HEK293 (cell line): ENCODE measurements around the gene CGB2.

ENCODE experiments used
- CTCF ChIA-PET: fragments of 350-600 bp; formaldehyde crosslinking; extraction: SDS; loops from one replicate; lab custom pipeline; 2021; ENCODE audit warnings: antibody characterized with exemption; lab: Yijun Ruan, JAX
- POLR2A ChIA-PET: fragments of 300-600 bp; formaldehyde crosslinking; extraction: SDS; loops from one replicate; lab custom pipeline; 2020; ENCODE audit warnings: antibody characterized with exemption, inconsistent platforms; lab: Yijun Ruan, JAX
- H3K27ac ChIP-seq: fragments of 200-500 bp; sonication (Bioruptor generic); 2 replicates; pipeline ENCODE4 v1.5.1; 2014; ENCODE audit warnings: low read depth, low read length, control low read depth, inconsistent platforms; ENCODE audit errors: extremely low read depth
- H3K36me3 ChIP-seq, 2 experiments: fragments of 200-500 bp in 1 of 2; sonication (Bioruptor generic) in 1 of 2; 1 replicate in 1 of 2; 2 replicates in 1 of 2; pipeline ENCODE4 v1.5.1; 2014 to 2017; ENCODE audit warnings: inconsistent platforms in 2 of 2, low read length in 2 of 2; ENCODE audit not compliant: control insufficient read depth in 2 of 2, insufficient read depth in 1 of 2
- H3K4me1 ChIP-seq: fragments of 200-500 bp; sonication (Bioruptor generic); 2 replicates; pipeline ENCODE4 v1.5.1; 2014; ENCODE audit warnings: mild to moderate bottlenecking, low read length, inconsistent platforms; ENCODE audit not compliant: control insufficient read depth, insufficient read depth
- H3K4me3 ChIP-seq: 2 replicates; pipeline ENCODE4 v1.5.1; 2011; ENCODE audit warnings: low read depth, mild to moderate bottlenecking, control low read depth, low read length, moderate library complexity
- H3K9me3 ChIP-seq: fragments of 200-500 bp; sonication (Bioruptor generic); 2 replicates; pipeline ENCODE4 v1.5.1; 2014; ENCODE audit warnings: low read depth, low read length, inconsistent platforms; ENCODE audit not compliant: control insufficient read depth, insufficient read depth
- AEBP2 ChIP-seq: fragments of 450-650 bp; formaldehyde crosslinking; IDR thresholded peaks from 2 replicates; pipeline ENCODE4 v1.5.1; 2016; ENCODE audit warnings: missing biosample characterization, missing genetic modification characterization, borderline replicate concordance
- BCL11B ChIP-seq: fragments of 450-650 bp; formaldehyde crosslinking; IDR thresholded peaks from 2 replicates; pipeline ENCODE4 v1.5.1; 2016; ENCODE audit warnings: low read depth, missing biosample characterization, missing genetic modification characterization
- INSM2 ChIP-seq: fragments of 450-650 bp; formaldehyde crosslinking; IDR thresholded peaks from 2 replicates; pipeline ENCODE4 v1.5.1; 2016; ENCODE audit warnings: missing biosample characterization, missing genetic modification characterization
- PRDM4 ChIP-seq: fragments of 450-650 bp; formaldehyde crosslinking; IDR thresholded peaks from 2 replicates; pipeline ENCODE4 v1.5.1; 2017; ENCODE audit warnings: missing biosample characterization, missing genetic modification characterization
- RBAK ChIP-seq: fragments of 450-650 bp; formaldehyde crosslinking; IDR thresholded peaks from 2 replicates; pipeline ENCODE4 v1.5.1; 2016; ENCODE audit warnings: missing biosample characterization, missing genetic modification characterization
- SALL2 ChIP-seq: fragments of 450-650 bp; formaldehyde crosslinking; IDR thresholded peaks from 2 replicates; pipeline ENCODE4 v1.5.0; 2017; ENCODE audit warnings: missing biosample characterization, mild to moderate bottlenecking, missing genetic modification characterization, borderline replicate concordance
- SP2 ChIP-seq: fragments of 450-650 bp; formaldehyde crosslinking; IDR thresholded peaks from 2 replicates; pipeline ENCODE4 v1.5.1; 2016; ENCODE audit warnings: missing biosample characterization, missing genetic modification characterization
- ZBTB7A ChIP-seq: fragments of 450-650 bp; formaldehyde crosslinking; IDR thresholded peaks from 2 replicates; pipeline ENCODE4 v1.5.1; 2016; ENCODE audit warnings: low read depth, missing biosample characterization, missing genetic modification characterization
- ZFHX2 ChIP-seq: fragments of 450-650 bp; formaldehyde crosslinking; conservative IDR thresholded peaks from 2 replicates; pipeline ENCODE4 v1.5.1; 2016; ENCODE audit warnings: missing biosample characterization, missing genetic modification characterization
- ZNF2 ChIP-seq: fragments of 450-650 bp; formaldehyde crosslinking; IDR thresholded peaks from 2 replicates; pipeline ENCODE4 v1.5.1; 2016; ENCODE audit warnings: missing biosample characterization, missing genetic modification characterization
- ZNF350 ChIP-seq: fragments of 450-650 bp; formaldehyde crosslinking; IDR thresholded peaks from 2 replicates; pipeline ENCODE4 v1.5.0; 2017; ENCODE audit warnings: missing biosample characterization, mild to moderate bottlenecking, missing genetic modification characterization
- ZNF398 ChIP-seq: fragments of 450-650 bp; formaldehyde crosslinking; IDR thresholded peaks from 2 replicates; pipeline ENCODE4 v1.5.1; 2017; ENCODE audit warnings: missing biosample characterization, missing genetic modification characterization
- ZNF404 ChIP-seq: fragments of 450-650 bp; formaldehyde crosslinking; IDR thresholded peaks from 2 replicates; pipeline ENCODE4 v1.5.1; 2017; ENCODE audit warnings: missing biosample characterization, missing genetic modification characterization
- ZNF416 ChIP-seq: fragments of 450-650 bp; formaldehyde crosslinking; IDR thresholded peaks from 2 replicates; pipeline ENCODE4 v1.5.1; 2016; ENCODE audit warnings: missing biosample characterization, missing genetic modification characterization
- ZNF423 ChIP-seq: fragments of 450-650 bp; formaldehyde crosslinking; IDR thresholded peaks from 2 replicates; pipeline ENCODE4 v1.5.1; 2016; ENCODE audit warnings: missing biosample characterization, missing genetic modification characterization
- ZNF449 ChIP-seq: fragments of 450-650 bp; formaldehyde crosslinking; IDR thresholded peaks from 2 replicates; pipeline ENCODE4 v1.5.1; 2017; ENCODE audit warnings: missing biosample characterization, mild to moderate bottlenecking, missing genetic modification characterization, moderate library complexity
- ZNF473 ChIP-seq: fragments of 450-650 bp; formaldehyde crosslinking; IDR thresholded peaks from 2 replicates; pipeline ENCODE4 v1.5.1; 2017; ENCODE audit warnings: missing biosample characterization, missing genetic modification characterization
- ZNF529 ChIP-seq: fragments of 450-650 bp; formaldehyde crosslinking; IDR thresholded peaks from 2 replicates; pipeline ENCODE4 v1.5.1; 2017; ENCODE audit warnings: missing genetic modification characterization, missing biosample characterization; ENCODE audit not compliant: insufficient replicate concordance
- ZNF610 ChIP-seq: fragments of 450-650 bp; formaldehyde crosslinking; IDR thresholded peaks from 2 replicates; pipeline ENCODE4 v1.5.1; 2016; ENCODE audit warnings: missing biosample characterization, missing genetic modification characterization, borderline replicate concordance
- ZNF624 ChIP-seq: fragments of 450-650 bp; formaldehyde crosslinking; IDR thresholded peaks from 2 replicates; pipeline ENCODE4 v1.5.1; 2017; ENCODE audit warnings: missing biosample characterization, missing genetic modification characterization
- ZNF639 ChIP-seq: fragments of 450-650 bp; formaldehyde crosslinking; IDR thresholded peaks from 2 replicates; pipeline ENCODE4 v1.5.1; 2016; ENCODE audit warnings: missing biosample characterization, missing genetic modification characterization
- ZNF76 ChIP-seq: fragments of 450-650 bp; formaldehyde crosslinking; IDR thresholded peaks from 2 replicates; pipeline ENCODE4; 2016; ENCODE audit warnings: low read depth, missing biosample characterization, missing genetic modification characterization, borderline replicate concordance
- ZNF791 ChIP-seq: fragments of 450-650 bp; formaldehyde crosslinking; IDR thresholded peaks from 2 replicates; pipeline ENCODE4 v1.5.1; 2016; ENCODE audit warnings: missing biosample characterization, missing genetic modification characterization

CGB2 gene

GRCh38 chr19:48990400-48990799 lies 41.3 kb upstream of the CGB2 start:
- H3K36me3 ChIP-seq, result peaks cover 24 to 54% of the 10 kb centered on the region in 2 experiments; a peak in 2 of 3 replicates
- ChIA-PET CTCF (interaction anchor here (1.3 kb wide), 1 partner anchor 11 kb away, joined by 5 read pairs; no protein-coding TSS in a partner anchor), POLR2A (interaction anchor here (0.7 kb wide), 1 partner anchor 143 kb away, joined by 6 read pairs; no protein-coding TSS in a partner anchor)
- H3K9me3 ChIP-seq, result no peaks in the 10 kb centered on the region
- TF ChIP-seq ZFHX2 (0 out of 2 replicates have a peak, but pooled peaks have one; percentile 20), ZNF449 (tag by site-specific recombination) (no peak), ZBTB7A (no peak), ZNF624 (tag by site-specific recombination) (no peak), ZNF404 (tag by site-specific recombination) (no peak)
- H3K4me1 ChIP-seq, result peaks cover 12% of the 10 kb centered on the region; the same call in 1 of the 2 replicates
- no peak overlapping the region for H3K27ac ChIP-seq
- no peak overlapping the region for H3K4me3 ChIP-seq

- Histone ChIP-seq H3K36me3 (peaks cover 24 to 47% of the 10 kb centered on the region in 2 experiments; a peak in 2 of 3 replicates), H3K27ac (no peak overlapping the region), H3K4me3 (no peak overlapping the region), H3K4me1 (peaks cover 12% of the 10 kb centered on the region; the same call in 1 of the 2 replicates), H3K9me3 (no peaks in the 10 kb centered on the region)
- ChIA-PET CTCF (interaction anchor here (0.6 to 1.3 kb wide), 3 partner anchors 10 to 196 kb away, joined by 3 to 5 read pairs (median 5); no protein-coding TSS in a partner anchor), POLR2A (interaction anchor here (2.8 kb wide), 1 partner anchor 118 kb away, joined by 33 read pairs; the partner anchor contains the start of gene PPP1R15A)
- no peak for TF ChIP-seq ZNF416
- TF ChIP-seq SP2 (tag by site-specific recombination), result no peak
- TF ChIP-seq ZNF473 (tag by site-specific recombination), result no peak
- no peak for TF ChIP-seq RBAK
- TF ChIP-seq ZNF2 (tag by site-specific recombination), result no peak
- TF ChIP-seq SALL2 (tag by site-specific recombination), result no peak
- no peak for TF ChIP-seq ZNF791 (tag by site-specific recombination)
- no peak for TF ChIP-seq ZNF350
- no peak for TF ChIP-seq ZNF423 (tag by site-specific recombination)
- TF ChIP-seq INSM2 (tag by site-specific recombination), result no peak
- TF ChIP-seq ZNF610 (tag by site-specific recombination), result no peak
- no peak for TF ChIP-seq AEBP2 (tag by site-specific recombination)
- no peak for TF ChIP-seq ZNF529 (tag by site-specific recombination)
- no peak for TF ChIP-seq BCL11B
- no peak for TF ChIP-seq ZNF76 (tag by site-specific recombination)
- no peak for TF ChIP-seq PRDM4 (tag by site-specific recombination)
- TF ChIP-seq ZNF398, result no peak
- TF ChIP-seq ZNF639 (tag by site-specific recombination), result no peak
These were observed 40.6 kb upstream of the CGB2 start for GRCh38 chr19:48991011-48991609.
